WTC11 (cell line): ENCODE results near the gene LCA5.

ENCODE experiments used
- ATF2 ChIP-seq: sonication (generic); formaldehyde crosslinking; IDR thresholded peaks from 2 replicates; pipeline ENCODE4 v1.8.1; 2022; ENCODE audit warnings: low read depth, missing genetic modification reagents, borderline replicate concordance
- CBFB ChIP-seq: sonication (generic); formaldehyde crosslinking; IDR thresholded peaks from 2 replicates; pipeline ENCODE4 v1.8.1; 2022; ENCODE audit warnings: mild to moderate bottlenecking, low read depth, missing genetic modification reagents
- CTCF ChIP-seq: fragments of 200-600 bp; IDR thresholded peaks from 2 replicates; pipeline ENCODE4 v1.8.0; 2022; ENCODE audit warnings: antibody characterized with exemption
- ELF4 ChIP-seq: sonication (generic); formaldehyde crosslinking; IDR thresholded peaks from 2 replicates; pipeline ENCODE4 v1.8.1; 2022; ENCODE audit warnings: low read depth, mild to moderate bottlenecking, moderate library complexity, missing genetic modification reagents
- EMX1 ChIP-seq: fragments of 250-450 bp; sonication (Bioruptor Pico); IDR thresholded peaks from 2 replicates; pipeline ENCODE4 v1.8.0; 2021; ENCODE audit warnings: mild to moderate bottlenecking
- ESRRA ChIP-seq: sonication (generic); formaldehyde crosslinking; IDR thresholded peaks from 2 replicates; pipeline ENCODE4 v1.8.1; 2022; ENCODE audit warnings: mild to moderate bottlenecking, missing genetic modification reagents, borderline replicate concordance
- IRF1 ChIP-seq: sonication (generic); formaldehyde crosslinking; IDR thresholded peaks from 2 replicates; pipeline ENCODE4 v1.8.0; 2023; ENCODE audit warnings: missing genetic modification reagents
- IRF2 ChIP-seq: sonication (generic); formaldehyde crosslinking; IDR thresholded peaks from 2 replicates; pipeline ENCODE4 v1.8.0; 2022; ENCODE audit warnings: low read depth, missing genetic modification reagents, borderline replicate concordance
- KAT7 ChIP-seq: sonication (generic); formaldehyde crosslinking; IDR thresholded peaks from 2 replicates; pipeline ENCODE4 v1.8.1; 2023; ENCODE audit warnings: missing genetic modification reagents, mild to moderate bottlenecking, borderline replicate concordance
- MAX ChIP-seq: sonication (generic); formaldehyde crosslinking; IDR thresholded peaks from 2 replicates; pipeline ENCODE4 v1.8.0; 2022; ENCODE audit warnings: mild to moderate bottlenecking, missing genetic modification reagents
- TEAD1 ChIP-seq: sonication (generic); formaldehyde crosslinking; IDR thresholded peaks from 2 replicates; pipeline ENCODE4 v1.8.0; 2022; ENCODE audit warnings: mild to moderate bottlenecking, missing genetic modification reagents
- USF2 ChIP-seq: sonication (generic); formaldehyde crosslinking; IDR thresholded peaks from 2 replicates; pipeline ENCODE4 v1.8.1; 2023; ENCODE audit warnings: mild to moderate bottlenecking, missing genetic modification reagents, moderate library complexity
- ZNF232 ChIP-seq: sonication (generic); formaldehyde crosslinking; IDR thresholded peaks from 2 replicates; pipeline ENCODE4 v1.8.0; 2022; ENCODE audit warnings: mild to moderate bottlenecking, missing genetic modification reagents

GRCh38 chr6:79574630-79575225 is 37.5 kb upstream of the LCA5 start:
- TF ChIP-seq ZNF232 (CRISPR knock-in tag) (no peak), CTCF (no peak), USF2 (CRISPR knock-in tag) (no peak), IRF2 (CRISPR knock-in tag) (no peak), CBFB (CRISPR knock-in tag) (no peak), IRF1 (CRISPR knock-in tag) (no peak), KAT7 (CRISPR knock-in tag) (no peak), EMX1 (CRISPR knock-in tag) (no peak), ESRRA (CRISPR knock-in tag) (no peak), MAX (CRISPR knock-in tag) (no peak), ATF2 (no peak), TEAD1 (no peak), ELF4 (CRISPR knock-in tag) (no peak)
